ENCODE results near the gene SLC22A14.

The SLC22A14 gene

DNA sequence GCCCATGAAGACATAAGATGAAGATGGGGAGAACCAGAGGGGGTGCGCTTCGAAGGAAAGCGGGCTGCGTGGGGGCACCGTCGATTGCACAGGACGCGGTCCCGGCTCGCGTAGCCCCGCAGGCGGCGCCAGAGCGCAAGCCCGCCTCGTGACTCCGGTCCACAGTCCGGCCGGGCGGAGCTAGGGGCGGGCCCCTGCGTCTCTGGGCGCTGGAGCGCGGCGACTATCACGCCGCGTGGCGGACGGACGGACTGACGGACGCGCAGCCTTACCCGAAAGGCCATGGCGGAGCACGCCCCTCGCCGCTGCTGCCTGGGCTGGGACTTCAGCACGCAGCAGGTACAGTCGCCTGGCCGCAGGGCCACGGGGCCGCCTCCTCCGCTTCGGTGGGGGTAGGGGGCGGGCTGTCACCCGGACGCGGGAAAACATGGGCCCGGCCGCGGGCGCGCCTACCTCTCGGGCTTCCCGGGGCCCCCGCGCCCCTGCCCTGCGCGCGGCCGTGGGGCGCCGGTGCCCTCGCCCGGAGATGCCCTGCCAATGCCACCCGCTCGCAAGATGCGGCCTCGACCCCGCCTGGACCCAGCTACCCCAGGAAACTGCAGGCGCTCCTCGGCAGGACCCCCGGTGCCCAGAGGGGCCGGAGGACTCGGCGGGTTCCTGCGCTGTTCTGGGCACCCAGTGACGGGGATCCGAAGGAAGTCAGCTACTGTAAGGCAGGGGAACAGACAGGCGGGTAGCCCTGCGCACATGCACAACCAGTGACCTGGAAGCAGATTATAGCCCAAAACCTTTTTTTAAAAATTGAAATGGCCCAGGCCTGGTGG lies 64.7 kb downstream of the SLC22A14 start, which contains the start of gene XYLB:
Gene XYLB (plus strand): TSS at position 199 of the 824 bp plus-strand sequence. CDS start 84 bp downstream, at position 283.
- peak; percentile 87 for DNase-seq (ENCODE audit: low spot score)

DNA sequence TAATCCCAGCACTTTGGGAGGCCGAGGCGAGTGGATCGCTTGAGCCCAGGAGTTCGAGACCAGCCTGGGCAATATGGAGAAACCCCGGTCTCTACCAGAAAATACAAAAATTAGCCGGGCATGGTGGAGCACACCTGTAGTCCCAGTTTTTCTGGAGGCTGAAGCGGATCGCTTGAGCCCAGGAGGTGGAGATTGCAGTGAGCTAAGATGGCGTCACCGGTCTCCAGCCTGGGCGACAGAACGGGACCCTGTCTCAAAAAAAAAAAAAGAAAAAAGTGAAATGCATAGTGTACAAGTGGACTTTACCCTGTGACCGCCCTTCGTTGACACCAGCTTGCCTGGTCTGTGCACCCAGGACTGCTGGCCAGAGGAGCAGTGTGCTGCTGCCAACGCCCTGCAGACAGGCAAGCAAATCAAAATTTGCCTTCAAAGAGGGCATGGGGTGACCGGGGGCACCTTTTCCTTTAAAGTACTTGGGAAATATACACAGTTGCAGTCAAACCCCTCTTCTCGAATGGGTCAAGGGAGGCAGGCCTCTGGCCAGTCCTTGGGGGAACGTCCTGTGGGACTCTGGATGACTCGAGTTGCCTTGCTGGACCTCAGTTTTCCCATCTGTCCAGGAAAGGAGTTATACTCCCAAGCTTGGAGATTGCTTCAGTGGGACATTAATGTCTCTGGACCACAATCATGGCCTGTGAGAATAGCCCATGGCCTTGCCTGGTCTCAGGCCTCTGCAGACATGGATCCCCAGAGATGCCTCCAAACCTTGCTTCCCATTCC lies 65.5 kb downstream of the SLC22A14 start:
- no peak for DNase-seq (ENCODE audit: low spot score)

DNA sequence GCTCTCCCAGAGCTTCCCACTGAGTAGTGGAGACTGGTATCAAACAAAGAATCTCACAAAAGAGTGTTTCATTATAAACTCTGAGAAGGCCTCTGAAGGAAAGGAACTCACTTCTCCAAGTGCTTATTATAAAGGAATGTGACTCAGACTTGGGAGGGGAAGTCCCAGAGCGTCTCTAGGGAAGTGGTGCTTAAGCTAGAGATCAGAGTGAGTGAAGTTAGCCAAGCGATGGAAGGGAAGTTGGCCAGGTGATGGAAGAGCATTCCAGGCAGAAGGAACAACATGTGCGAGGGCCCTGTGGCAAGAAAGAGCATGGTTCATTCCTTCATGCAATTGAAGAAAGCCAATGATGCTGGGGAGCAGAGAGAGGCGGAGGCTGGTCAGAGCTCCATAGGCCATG lies 66.8 kb downstream of the SLC22A14 start:
- no peak for DNase-seq (ENCODE audit: low spot score)

DNA sequence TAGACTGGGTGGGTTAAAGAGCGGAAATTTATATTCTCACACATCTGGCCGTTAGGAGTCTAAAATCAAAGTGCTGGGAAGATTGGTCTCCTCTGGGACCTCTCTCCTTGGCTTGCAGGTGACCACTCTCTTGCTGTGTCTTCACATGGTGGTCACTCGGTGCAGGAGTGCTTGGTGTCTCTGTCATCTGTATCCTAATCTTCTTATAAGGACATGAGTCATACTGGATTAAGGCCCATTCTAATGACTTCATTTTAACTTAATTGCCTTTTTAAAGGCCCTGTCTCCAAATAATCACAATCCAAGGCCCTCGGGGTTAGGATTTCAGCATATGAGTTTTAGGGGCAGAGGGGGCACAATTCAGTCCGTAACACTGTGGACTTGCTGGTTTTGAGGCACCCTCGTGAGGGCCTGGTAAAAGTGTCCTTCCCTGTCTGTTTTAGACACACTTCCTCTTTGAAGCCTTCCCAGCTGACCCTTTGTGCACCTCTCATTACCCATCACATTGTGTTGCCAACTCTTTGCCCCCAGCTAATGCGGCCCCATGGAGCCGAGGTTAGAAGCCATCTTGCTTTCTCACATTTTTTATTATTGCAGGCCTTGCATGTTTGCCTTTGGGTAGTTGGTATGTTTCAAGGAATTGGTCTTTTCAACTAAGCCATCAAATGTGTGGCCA lies 67.7 kb downstream of the SLC22A14 start:
- DNase-seq (ENCODE audit: low spot score), result no peak

DNA sequence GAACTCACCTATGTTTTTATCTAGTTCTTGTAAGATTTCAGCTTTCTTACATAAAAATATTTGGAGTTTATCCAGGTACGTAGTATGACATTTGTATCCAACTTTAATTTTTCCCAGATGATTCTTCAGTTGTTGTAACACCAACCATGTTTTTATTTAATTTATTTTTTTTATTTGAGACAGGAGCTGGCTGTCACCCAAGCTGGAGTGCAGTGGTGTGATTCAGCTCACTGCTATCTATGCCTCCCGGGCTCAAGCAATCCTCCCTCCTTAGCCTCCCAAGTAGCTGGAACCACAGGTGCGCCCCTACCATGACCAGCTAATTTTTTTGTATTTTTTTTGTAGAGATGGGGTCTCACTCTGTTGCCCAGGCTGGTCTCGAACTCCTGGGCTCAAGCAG lies 71.1 kb downstream of the SLC22A14 start:
- DNase-seq (ENCODE audit: low spot score), result no peak

DNA sequence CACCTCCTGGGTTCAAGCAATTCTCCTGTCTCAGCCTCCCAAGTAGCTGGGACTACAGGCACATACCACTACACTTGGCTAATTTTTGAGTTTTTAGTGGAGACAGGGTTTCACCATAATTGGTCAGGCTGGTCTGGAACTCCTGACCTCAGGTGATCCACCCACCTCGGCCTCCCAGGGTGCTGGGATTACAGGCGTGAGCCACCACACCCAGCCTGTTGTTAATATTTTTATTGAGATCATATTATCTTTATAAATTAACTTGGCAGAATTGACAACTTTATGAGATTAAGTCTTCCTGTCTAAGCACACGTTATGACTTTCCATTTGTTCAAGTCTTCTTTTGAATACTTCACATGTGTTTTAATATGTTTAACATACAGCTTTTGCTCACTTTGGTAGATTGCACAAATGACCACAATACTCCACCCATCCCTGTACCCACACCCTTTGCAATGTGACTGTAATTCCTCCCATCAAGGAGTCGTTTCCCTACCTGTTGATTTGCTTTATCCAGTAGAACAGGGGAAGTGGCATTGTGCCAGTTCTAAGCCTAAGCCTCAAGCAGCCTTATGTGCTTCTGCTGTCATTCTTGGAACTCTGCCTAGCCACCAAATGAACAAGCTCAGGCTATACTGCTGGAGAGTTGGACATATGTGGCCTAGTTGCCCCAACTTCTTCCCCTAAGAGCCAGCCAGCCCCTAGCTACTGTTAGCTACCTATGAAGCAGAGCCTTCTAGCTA lies 72.7 kb downstream of the SLC22A14 start:
- DNase-seq (ENCODE audit: low spot score), result no peak

DNA sequence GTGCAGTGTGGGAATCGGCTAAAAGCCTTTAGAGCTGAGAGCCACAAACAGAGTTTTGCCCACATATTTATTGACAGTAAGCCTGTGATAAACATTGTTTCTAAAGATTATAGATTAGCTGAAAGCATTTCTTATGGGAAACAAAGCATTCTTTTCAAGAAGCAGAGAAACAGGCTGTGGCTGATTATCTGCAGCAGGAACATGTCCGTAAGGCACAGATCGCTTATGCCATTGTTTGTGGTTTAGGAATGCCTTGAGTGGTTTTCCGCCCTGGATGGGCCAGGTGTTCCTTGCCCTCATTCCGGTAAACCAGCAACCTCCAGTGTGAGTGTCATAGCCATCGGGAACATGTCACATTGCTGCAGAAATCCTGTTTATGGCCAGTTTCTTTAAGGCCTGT lies 76.9 kb downstream of the SLC22A14 start:
- DNase-seq (ENCODE audit: low spot score), result no peak

DNA sequence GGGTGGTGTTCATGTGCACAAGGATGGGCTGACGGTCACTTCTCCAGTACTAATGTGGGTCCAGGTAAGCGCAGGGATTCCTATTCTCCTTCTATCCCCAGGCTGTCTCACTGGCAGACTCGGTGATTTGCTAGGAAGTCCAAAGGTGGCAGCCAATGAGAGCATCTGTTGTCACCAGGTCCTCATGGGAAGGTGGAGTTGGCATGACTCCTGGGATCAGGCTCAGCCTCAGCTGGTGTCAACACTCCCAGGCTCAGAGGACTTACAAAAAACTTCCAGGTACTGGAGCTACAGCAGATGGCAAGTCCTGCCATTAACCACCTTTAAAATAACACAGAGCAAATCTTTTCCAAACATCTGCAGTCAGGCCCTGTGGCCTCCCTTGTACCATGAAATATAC lies 78.3 kb downstream of the SLC22A14 start:
- no peak for DNase-seq (ENCODE audit: low spot score)

DNA sequence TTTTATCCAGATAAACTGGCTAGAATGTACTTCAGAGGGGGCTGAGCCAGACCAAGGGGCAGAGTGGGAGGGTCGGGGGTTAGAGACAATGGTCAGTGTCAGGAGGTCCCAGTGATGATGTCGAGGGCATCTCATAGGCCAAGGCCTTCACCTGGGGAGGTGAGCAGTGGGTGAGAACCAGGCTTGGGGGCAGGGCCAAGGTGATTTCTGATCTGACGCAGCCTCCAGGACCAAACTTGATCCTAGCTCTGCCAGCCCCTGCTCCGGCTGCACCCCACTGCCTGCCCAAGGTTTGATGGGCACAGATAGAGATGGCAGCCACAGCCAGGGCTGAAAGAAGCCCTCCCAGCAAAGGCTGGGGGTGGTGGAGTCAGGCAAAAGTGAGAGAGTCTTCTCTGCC lies 79.4 kb downstream of the SLC22A14 start:
- DNase-seq (ENCODE audit: low spot score), result no peak

DNA sequence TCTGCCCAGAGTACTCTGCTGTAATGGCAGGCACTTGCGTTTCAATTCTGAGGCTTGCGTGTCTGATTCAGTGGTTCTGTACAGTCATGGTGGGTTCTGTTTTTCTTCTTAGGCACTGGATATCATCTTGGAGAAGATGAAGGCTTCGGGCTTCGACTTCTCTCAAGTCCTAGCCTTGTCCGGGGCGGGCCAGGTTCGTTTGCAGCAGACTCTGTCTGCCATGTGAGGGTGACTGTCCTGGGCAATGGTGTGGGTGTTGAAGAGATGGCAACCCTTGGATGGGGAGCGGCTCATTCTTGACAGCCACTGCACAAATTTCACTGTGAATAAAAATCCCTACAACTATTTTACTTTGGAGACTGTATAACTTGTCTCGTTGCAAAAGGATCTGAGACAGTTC lies 80.7 kb downstream of the SLC22A14 start:
- DNase-seq (ENCODE audit: low spot score), result no peak

DNA sequence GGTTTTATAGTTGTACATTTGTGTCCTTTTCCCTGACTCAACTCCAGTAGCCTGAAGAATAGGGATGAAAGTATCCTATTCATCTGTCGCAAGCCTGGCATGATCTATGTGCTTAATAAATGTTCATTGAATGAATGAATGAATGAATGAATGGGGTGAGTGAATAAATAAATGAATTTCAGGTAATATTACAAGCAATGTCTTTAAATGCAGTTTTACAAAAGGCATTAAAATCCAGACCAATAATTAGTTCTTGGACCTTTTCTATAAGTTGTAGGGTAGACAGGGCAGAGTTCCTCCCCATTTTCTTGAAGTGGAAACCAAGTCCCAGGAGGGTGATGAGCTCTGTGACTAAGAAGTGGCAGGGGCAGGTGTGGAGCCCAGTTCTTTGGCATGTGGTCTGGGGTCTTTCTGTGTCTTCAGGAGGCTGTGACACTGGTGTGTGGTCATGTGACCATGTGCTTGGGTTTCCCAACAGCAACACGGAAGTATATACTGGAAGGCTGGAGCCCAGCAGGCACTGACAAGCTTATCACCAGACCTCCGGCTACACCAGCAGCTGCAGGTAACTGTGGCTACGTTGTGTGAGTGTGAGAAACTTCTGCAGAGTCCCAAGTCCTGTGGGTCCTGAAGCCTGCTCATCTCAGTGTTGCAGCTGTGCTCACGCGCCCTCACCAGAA lies 82.8 kb downstream of the SLC22A14 start:
- no peak for DNase-seq (ENCODE audit: low spot score)

DNA sequence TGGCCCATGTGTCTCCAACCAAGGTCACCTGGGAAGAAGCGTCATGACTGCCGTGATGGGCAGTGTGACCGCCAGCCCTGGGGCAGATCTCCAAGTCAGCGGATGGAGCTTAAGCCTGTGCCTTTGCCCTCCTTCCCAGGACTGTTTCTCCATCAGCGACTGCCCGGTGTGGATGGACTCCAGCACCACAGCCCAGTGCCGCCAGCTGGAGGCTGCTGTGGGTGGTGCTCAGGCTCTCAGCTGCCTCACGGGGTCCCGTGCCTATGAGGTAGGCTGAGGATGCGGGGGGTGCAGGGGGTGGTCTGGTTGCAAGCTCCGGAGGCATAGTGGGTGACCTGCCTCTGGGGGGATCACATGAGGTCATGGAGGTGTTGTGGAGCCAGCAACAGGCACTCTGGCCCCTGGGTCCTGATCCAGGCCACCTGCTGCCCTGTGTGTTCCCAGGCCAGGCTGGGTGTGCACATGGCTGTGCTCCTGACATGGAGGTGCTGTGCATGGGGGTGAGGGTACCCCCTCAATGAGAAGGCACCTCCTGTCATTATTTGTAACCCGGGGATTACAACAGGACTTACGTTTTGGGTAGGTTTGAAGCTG lies 83.5 kb downstream of the SLC22A14 start:
- no peak for DNase-seq (ENCODE audit: low spot score)

DNA sequence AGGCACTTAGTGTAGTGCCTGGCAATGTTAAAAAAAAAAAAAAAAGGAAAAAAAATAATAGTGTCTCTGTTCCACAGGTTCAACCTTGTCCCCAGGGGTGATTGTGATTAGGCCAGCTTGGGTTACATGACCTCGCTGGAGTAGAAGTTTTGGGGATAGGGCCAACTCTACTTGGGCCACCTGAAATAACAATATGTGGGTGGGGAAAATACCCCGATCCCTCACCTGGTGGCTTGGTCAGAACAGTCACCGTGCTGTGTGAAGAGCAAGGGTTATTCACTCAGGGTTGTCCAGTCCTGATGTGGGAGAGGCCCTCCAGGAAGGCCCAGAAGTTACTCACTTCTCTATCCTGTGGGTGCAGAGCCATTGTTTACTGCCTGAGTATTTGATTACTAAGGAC lies 84.0 kb downstream of the SLC22A14 start:
- DNase-seq (ENCODE audit: low spot score), result no peak

DNA sequence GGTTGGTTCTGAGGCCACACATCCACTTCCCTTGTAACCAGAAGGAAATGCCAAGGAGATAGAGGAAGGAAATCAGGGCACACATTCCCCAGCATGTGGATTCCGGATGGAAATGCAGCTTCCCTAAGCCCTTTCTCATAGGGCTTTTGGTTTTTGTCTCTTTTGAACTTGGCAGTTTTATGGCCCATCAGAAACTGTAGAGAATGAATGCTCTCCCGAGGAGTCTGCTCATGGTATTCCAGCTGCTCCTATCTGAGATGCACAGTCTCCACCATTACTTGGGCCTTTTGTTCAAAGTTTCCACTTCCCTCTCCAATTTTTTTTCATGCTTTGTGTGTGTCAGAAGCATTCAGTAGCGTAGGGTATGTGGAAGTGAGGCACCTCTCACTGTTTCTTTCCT lies 85.7 kb downstream of the SLC22A14 start:
- DNase-seq (ENCODE audit: low spot score), result no peak

All from germinal center (tissue), 1 donor.